Transverse colon (tissue), 3 donors: ENCODE measurements around the gene DSG2.

ENCODE experiments used
- CTCF ChIP-seq, 5 experiments: fragments of 200-600 bp in 3 of 5; fragments of 450-650 bp in 2 of 5; sonication (generic) in 3 of 5; IDR thresholded peaks; 1 replicate in 2 of 5; 2 replicates in 3 of 5; pipeline ENCODE4 v1.5.1; 2016 to 2017; ENCODE audit warnings: antibody characterized with exemption in 5 of 5, inconsistent platforms in 3 of 5, mild to moderate bottlenecking in 2 of 5, moderate library complexity in 1 of 5
- EP300 ChIP-seq: sonication (generic); formaldehyde crosslinking; IDR thresholded peaks from one replicate; pipeline ENCODE4 v1.6.1; 2017; ENCODE audit warnings: antibody characterized with exemption, low read depth

- no peak for TF ChIP-seq CTCF (IDR thresholded peaks at IDR 0.05)
- no peak for TF ChIP-seq EP300
These were observed 88.0 kb downstream of the DSG2 start for GRCh38 chr18:31585991-31586390.
